IPS DF 6.9 (cell line): ENCODE measurements around the gene CFDP1.
"Not testable (repeated sequence)": the region's sequence is repeated elsewhere in the genome, so short reads cannot be mapped to it uniquely, and the experiment has no call there.

Experiments
- DNase-seq: peaks from one replicate; pipeline ENCODE4 v3.0.0-alpha.2; 2013; ENCODE audit warnings: low read depth, low spot score
- H3K27ac ChIP-seq: one replicate; pipeline ENCODE4 v1.5.1; 2013; ENCODE audit warnings: low read length, control low read depth
- H3K27me3 ChIP-seq: 2 replicates; pipeline ENCODE4 v1.6.1; 2013; ENCODE audit warnings: mild to moderate bottlenecking, low read length; ENCODE audit not compliant: control insufficient read depth, insufficient read depth
- H3K36me3 ChIP-seq: 2 replicates; pipeline ENCODE4 v1.6.1; 2013; ENCODE audit warnings: low read length; ENCODE audit not compliant: control insufficient read depth, insufficient read depth
- H3K4me1 ChIP-seq: 2 replicates; pipeline ENCODE4 v1.6.1; 2013; ENCODE audit warnings: low read length; ENCODE audit not compliant: control insufficient read depth, insufficient read depth
- H3K4me3 ChIP-seq: 2 replicates; pipeline ENCODE4 v1.5.1; 2013; ENCODE audit warnings: mild to moderate bottlenecking, low read length
- H3K9me3 ChIP-seq: 2 replicates; pipeline ENCODE4 v1.6.1; 2013; ENCODE audit warnings: low read length, inconsistent platforms; ENCODE audit not compliant: control insufficient read depth, insufficient read depth
- WGBS: extraction: QIAGEN DNeasy Blood & Tissue Kit; methylation state at CpG from one replicate; pipeline ENCODE4 v1.1.7; 2013; ENCODE audit warnings: mixed read lengths, missing lambda C conversion rate; ENCODE audit not compliant: insufficient read length, insufficient coverage; 5-methylcytosine and 5-hydroxymethylcytosine counted together

Gene CFDP1

DNA sequence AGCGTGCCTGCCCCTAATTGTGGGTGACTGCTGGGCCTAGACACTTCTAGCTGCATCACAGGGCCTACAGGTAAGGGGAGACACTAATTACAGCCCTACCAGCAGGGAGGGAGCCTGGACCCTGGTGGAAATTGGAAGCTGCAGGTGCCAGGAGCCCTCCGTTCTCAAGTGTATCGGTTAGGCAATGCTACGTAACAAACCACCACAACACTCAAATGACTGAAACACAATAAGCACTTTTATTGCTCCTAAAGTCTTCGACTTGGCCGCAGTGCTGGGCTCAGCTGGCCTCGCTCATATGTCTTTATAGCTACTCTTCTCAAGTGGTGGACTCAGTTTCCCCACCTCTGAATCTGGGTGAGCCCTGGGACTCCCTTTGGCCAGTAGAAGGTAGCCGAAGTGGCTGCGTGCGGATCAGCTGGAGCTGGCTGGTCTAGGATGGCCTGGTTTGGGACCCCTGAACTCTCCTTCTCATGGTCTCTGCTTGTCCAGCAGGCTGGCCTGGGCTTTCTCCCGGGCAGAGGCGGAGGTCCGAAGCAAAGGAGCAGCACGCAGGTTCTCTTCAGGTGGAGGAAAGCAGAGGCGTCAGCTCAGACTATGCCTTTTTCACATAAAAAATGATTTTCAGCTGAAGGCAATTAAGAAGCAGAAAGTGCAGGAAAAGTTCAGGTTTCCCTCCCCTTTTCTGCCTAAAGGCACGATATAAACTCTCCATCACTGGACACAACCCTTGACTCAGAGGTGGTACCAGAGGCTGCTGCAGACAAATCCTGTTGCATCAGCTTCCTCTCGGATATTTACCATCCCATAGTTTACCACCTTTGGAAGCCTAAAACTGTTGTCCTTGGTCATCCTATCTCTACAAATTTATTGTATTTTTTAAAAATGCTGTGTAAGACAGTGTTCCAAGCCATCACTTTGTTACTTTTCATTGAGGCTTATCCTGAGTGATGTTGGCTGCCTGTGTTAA lies 39.9 kb upstream of the CFDP1 start:
- H3K27me3 ChIP-seq, result no peaks in the 10 kb centered on the region
- H3K36me3 ChIP-seq, result peaks cover 6% of the 10 kb centered on the region
- H3K27ac ChIP-seq, result no peak overlapping the region
- no peaks in the 10 kb centered on the region; the same call in 1 of the 2 replicates for H3K4me1 ChIP-seq
- H3K9me3 ChIP-seq, result no peaks in the 10 kb centered on the region
- no peak for DNase-seq
- no CpG with 5 or more reads among the region's 17 CpGs for WGBS
- no peak overlapping the region for H3K4me3 ChIP-seq

DNA sequence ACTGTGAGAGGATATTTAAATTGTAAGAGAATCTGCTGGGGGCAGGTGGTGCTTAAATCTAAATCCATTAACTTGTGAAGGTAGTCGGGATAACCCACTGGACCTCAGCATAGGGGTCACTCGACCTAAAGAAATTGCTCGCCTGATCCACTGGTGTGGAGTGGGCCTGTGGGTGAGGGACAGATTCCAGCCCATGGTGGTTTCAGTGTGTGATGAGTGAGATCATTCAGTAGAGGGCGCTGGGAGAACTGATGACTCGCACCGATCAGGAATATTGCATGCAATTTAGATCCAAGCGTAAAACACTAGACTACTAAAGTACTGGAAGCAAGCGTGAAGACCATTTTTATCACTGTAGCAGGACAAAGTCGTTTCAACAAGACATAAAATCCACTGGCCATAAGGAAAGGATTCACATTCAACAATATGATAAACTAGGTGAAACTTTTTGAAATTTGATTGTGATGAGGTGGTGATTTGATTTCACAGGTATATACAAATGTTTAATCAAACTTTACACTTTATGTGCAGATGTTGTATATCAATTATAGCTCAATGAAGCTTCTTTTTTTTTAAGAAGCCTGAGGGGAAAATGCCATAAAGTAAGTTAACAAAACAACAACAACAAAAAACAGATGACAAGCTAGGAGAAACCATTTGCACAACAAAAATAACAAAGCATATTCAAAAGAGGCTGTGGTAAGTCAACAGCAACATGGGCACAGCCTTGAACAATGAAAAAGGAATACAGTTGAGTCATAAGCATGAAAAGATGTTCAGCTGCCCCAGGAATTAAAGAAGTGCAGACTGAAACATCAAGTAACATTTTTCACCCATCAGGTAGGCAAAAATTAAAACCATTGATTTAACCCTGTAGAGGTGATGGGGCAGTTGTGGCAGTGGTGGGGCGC lies 38.7 kb upstream of the CFDP1 start:
- no peak overlapping the region for H3K27ac ChIP-seq
- WGBS, result no CpG with 5 or more reads among the region's 10 CpGs

DNA sequence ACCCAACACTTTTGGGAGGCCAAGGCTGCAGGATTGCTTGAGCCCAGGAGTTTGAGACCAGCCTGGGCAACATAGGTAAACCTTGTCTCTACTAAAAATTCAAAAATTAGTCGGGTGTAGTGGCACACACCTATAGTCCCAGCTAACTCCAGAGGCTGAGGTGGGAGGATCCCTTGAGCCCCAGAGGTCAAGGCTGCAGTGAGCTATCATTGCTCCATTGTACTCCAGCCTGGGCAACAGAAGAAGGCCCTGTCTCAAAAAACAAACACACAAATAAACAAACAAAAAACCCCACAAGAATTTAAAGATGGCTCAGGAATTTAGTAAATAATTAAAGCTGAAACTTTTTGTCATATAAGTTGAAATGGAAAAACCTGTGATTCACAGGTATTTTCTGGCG lies 33.5 kb upstream of the CFDP1 start:
- DNase-seq, result no peak
- Histone ChIP-seq H3K4me1 (no peaks in the 10 kb centered on the region), H3K4me3 (no peak overlapping the region), H3K27me3 (no peaks in the 10 kb centered on the region), H3K9me3 (no peaks in the 10 kb centered on the region), H3K36me3 (no peaks in the 10 kb centered on the region), H3K27ac (no peak overlapping the region)
- no CpG with 5 or more reads among the region's 2 CpGs for WGBS

More for the DNA sequence above, 38.7 kb upstream of the CFDP1 start:
- no peaks in the 10 kb centered on the region; the same call in 1 of the 2 replicates for H3K4me1 ChIP-seq
- no peak overlapping the region for H3K4me3 ChIP-seq
- DNase-seq, result no peak
- no peaks in the 10 kb centered on the region for H3K9me3 ChIP-seq
- no peaks in the 10 kb centered on the region for H3K27me3 ChIP-seq
- H3K36me3 ChIP-seq, result peaks cover 6% of the 10 kb centered on the region

DNA sequence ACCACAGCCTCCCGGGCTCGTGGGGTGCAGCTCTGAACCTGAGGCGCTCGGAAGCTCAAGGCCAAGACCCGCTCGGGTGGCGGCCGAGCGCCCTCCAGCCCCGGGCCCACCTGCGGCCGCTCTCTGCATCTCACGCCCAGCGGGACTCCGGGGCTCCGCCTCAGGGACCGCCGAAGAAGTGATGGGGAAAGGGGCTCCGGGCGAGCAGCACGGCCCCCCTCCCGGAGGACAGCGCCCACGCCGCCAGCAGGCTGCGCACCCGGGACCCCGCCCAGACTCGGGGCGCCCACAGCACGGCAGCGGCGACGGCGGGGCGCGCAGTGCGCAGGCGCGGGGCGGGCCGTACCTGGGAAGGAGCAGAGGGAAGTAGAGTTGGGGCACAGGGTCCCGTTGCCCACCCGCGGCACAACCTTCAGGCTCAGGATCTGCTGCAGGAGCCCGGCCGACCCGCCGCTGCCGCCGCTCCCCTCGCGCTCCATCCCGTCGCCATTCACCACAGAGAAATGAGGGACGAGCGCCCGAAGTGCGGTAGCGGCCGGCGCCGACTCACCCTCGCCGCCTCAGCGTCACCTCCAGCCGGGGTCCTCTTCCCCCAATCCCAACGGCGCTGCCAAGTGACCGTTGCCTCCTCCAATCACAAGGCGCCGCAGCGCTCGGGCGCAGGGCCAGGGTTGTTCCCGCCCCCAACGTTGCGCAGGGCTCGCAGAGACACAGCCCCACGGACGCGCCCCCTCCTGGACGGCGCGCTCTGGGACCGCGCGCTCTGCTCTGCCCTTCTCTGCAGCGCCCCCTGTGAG lies 31.0 kb upstream of the CFDP1 start, which contains the start of gene TMEM170A:
TMEM170A (minus strand) TSS at position 568 of the 797 bp plus-strand sequence; CDS start at position 479, 89 bp downstream.
- Histone ChIP-seq H3K4me3 (peak within 1 kb of the TSS; percentile 77), H3K27ac (no peak within 1 kb of the TSS), H3K36me3 (0 out of 2 replicates have a peak, but pooled peaks cover 3% of the 10 kb centered on the region), H3K9me3 (no peaks in the 10 kb centered on the region), H3K4me1 (no peaks in the 10 kb centered on the region), H3K27me3 (no peaks in the 10 kb centered on the region)
- no CpG with 5 or more reads among the region's 89 CpGs for WGBS
- peak; percentile 95 for DNase-seq

DNA sequence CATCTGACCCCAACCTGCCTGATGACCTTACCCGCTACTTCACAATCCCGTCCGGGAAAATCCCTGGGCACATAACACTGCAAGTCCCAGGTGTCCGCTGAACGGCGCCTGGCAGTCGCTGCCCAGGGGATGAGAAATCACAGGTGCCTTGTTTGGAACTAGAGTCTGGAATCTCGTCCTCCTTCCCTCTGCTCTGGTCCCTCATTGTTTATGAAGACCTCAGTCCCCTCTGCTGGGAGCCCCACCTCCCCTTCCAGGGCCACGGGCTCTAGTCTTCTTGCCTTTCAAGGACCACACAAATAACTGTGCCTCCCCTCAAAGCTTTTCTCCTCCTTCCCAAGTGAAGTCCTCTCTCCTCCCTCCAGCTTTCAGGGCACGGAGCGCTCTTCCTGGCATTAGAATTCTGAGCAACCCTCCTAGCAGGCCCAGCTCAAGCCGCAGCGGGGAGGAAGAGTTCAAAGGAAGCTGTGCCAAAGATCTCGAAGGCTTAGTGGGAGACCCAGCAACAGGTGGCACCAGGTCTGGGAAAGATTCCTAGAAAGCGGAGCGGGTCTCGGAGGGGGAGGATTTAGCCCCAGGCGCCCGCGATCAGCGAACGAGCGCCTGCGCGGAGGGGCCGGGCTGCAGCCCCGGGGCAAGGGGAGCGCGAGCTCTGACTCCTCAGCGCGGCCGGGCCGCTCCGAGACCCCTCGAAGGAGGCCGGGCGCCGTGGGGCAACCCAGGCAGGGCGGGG lies 30.3 kb upstream of the CFDP1 start:
- WGBS, result no CpG with 5 or more reads among the region's 39 CpGs
- H3K36me3 ChIP-seq, DNase-seq, H3K4me1 ChIP-seq, H3K9me3 ChIP-seq, H3K27me3 ChIP-seq, H3K27ac ChIP-seq: not testable (repeated sequence)
- H3K4me3 ChIP-seq, result peak overlapping the region; percentile 77

DNA sequence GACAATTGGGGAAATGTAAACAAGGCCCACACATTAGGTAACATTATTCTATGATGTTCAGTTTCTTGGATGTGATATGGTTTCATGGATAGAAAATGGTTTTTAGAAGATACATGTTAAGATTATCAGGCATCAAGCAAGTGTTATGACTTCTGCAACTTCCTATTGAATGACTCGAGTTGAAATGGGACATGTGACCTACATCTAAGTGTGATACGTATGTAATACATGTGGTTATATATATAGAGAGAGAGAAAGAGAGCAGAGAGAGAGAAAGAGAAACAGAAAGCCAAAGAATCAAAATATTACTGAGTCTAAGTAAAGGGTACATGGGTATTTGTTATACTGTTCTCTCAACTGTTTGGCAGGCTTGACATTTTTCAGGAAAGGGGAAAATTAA lies 29.5 kb upstream of the CFDP1 start:
- Histone ChIP-seq H3K4me1 (no peaks in the 10 kb centered on the region), H3K4me3 (no peak overlapping the region), H3K27me3 (no peaks in the 10 kb centered on the region), H3K27ac (no peak overlapping the region), H3K9me3 (no peaks in the 10 kb centered on the region), H3K36me3 (0 out of 2 replicates have a peak, but pooled peaks cover 3% of the 10 kb centered on the region)
- no peak for DNase-seq
- no CpG with 5 or more reads among the region's 2 CpGs for WGBS

DNA sequence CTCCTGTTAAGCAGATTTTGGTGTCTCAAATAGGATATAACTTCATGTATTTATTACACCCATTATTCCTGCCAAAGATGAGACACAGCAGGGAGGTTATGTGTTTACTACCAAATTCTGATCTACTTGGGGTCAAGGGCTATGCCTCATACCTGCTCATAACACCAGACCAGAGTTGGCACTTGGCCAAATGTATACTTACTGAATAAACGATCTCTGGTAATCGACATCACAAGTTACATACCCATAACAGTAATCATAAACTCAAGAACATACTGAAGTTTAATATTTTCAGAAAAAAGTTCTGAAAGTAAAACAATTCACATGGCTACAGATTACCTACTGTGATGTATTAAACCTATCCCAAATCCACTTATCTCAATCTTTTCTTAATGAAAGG lies 28.3 kb upstream of the CFDP1 start:
- Histone ChIP-seq H3K27me3 (no peaks in the 10 kb centered on the region), H3K4me1 (no peaks in the 10 kb centered on the region), H3K36me3 (0 out of 2 replicates have a peak, but pooled peaks cover 3% of the 10 kb centered on the region), H3K4me3 (no peak overlapping the region), H3K27ac (no peak overlapping the region), H3K9me3 (no peaks in the 10 kb centered on the region)
- no CpG with 5 or more reads among the region's 2 CpGs for WGBS
- DNase-seq, result no peak

DNA sequence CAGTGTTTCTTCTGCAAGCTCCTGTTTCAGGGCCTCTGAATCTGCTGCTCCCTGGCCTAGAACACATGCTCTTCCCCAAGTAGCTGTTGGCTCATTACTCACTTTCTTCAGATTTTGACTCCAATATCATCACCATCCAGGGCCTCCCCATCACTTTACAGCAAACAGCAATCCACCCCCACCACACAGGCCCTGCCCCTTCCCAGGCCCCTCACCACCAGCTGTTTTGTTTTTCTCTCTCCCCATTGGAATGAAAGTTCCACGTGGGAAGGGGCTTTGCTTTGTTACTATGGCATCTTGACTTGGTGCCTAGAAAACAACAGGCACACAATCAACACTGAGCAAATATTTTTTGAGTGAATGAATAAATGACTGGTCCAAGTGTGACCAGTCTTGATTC lies 27.1 kb upstream of the CFDP1 start:
- Histone ChIP-seq H3K9me3 (no peaks in the 10 kb centered on the region), H3K36me3 (0 out of 2 replicates have a peak, but pooled peaks cover 3% of the 10 kb centered on the region), H3K4me3 (no peak overlapping the region), H3K27me3 (no peaks in the 10 kb centered on the region), H3K4me1 (no peaks in the 10 kb centered on the region), H3K27ac (no peak overlapping the region)
- DNase-seq, result no peak
- no CpG with 5 or more reads among the region's 1 CpG for WGBS

DNA sequence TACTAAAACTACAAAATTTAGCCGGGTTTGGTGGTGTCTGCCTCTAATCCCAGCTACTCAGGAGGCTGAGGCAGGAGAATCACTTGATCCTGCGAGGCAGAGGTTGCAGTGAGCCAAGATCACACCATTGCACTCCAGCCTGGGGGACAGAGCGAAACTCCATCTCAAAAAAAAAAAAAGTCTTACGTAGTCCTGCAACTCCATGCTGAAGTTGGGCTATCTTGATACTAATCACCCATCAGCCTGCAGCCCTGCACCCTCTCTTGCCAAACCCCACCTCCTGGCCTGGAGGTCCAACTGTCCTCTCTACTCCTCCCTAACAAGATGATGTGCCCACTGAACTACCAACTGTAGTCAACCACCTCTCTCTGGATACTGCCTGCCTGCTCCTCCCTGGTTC lies 26.4 kb upstream of the CFDP1 start:
- no peak for DNase-seq
- Histone ChIP-seq H3K27ac (no peak overlapping the region), H3K27me3 (no peaks in the 10 kb centered on the region), H3K9me3 (no peaks in the 10 kb centered on the region), H3K36me3 (0 out of 2 replicates have a peak, but pooled peaks cover 3% of the 10 kb centered on the region), H3K4me1 (no peaks in the 10 kb centered on the region), H3K4me3 (no peak overlapping the region)
- no CpG with 5 or more reads among the region's 4 CpGs for WGBS
